GM23338 (cell line): ENCODE results near the gene DACH2. TPM values are rescaled to one million over a fixed set of nuclear protein-coding genes. Genes with fewer than 3 reads are reported as not detected.
A peak's percentile ranks its signal among the peaks of the same experiment; 100 is the strongest.

Experiments used
- ATAC-seq: fragments of 200-7000 bp; cut with Tn5 transposase; 3 replicates; pipeline ENCODE4 v1.9.1; 2020
- DNase-seq: peaks from one replicate; pipeline ENCODE4 v3.0.0-alpha.2; 2015; ENCODE audit warnings: low spot score
- H2AFZ ChIP-seq: fragments of 200-600 bp; sonication (generic); 2 replicates; pipeline ENCODE4 v1.8.0; 2016; ENCODE audit warnings: antibody characterized with exemption, mild to moderate bottlenecking, moderate library complexity
- H3F3A ChIP-seq: fragments of 200-600 bp; sonication (generic); replicated peaks from 2 replicates; pipeline ENCODE4 v1.8.0; 2017; ENCODE audit warnings: antibody characterized with exemption, mixed run types, low read depth
- H3K27ac ChIP-seq: fragments of 200-600 bp; sonication (generic); 2 replicates; pipeline ENCODE4 v1.6.1; 2016; ENCODE audit warnings: low read depth
- H3K27me3 ChIP-seq: fragments of 200-600 bp; sonication (generic); 2 replicates; pipeline ENCODE4 v1.8.0; 2016; ENCODE audit warnings: mild to moderate bottlenecking, mixed run types, moderate library complexity; ENCODE audit not compliant: insufficient read depth
- H3K36me3 ChIP-seq: fragments of 200-600 bp; sonication (generic); 2 replicates; pipeline ENCODE4 v1.8.0; 2016; ENCODE audit warnings: mild to moderate bottlenecking; ENCODE audit not compliant: insufficient read depth
- H3K4me1 ChIP-seq: fragments of 200-600 bp; sonication (generic); 2 replicates; pipeline ENCODE4 v1.8.0; 2016; ENCODE audit warnings: mild to moderate bottlenecking, moderate library complexity; ENCODE audit not compliant: insufficient read depth
- H3K4me2 ChIP-seq: fragments of 200-600 bp; sonication (generic); 2 replicates; pipeline ENCODE4 v1.7.1; 2017; ENCODE audit warnings: mixed run types
- H3K4me3 ChIP-seq: fragments of 200-600 bp; sonication (generic); 2 replicates; pipeline ENCODE4 v1.6.1; 2016; ENCODE audit warnings: mixed run types
- H3K79me2 ChIP-seq: fragments of 200-600 bp; sonication (generic); replicated peaks from 2 replicates; pipeline ENCODE4 v1.8.0; 2017; ENCODE audit warnings: mild to moderate bottlenecking; ENCODE audit not compliant: insufficient read depth
- H3K9me2 ChIP-seq: fragments of 200-600 bp; sonication (generic); 2 replicates; pipeline ENCODE4 v1.8.0; 2017; ENCODE audit not compliant: insufficient read depth
- H4K20me1 ChIP-seq: fragments of 200-600 bp; sonication (generic); replicated peaks from 2 replicates; pipeline ENCODE4 v1.8.0; 2017; ENCODE audit warnings: mild to moderate bottlenecking; ENCODE audit not compliant: insufficient read depth
- H3K27ac Mint-ChIP-seq: 2 replicates; pipeline ENCODE4 v1.8.0; 2020; ENCODE audit warnings: inconsistent platforms, mild to moderate bottlenecking, moderate library complexity, mixed read lengths
- H3K27me3 Mint-ChIP-seq: 3 replicates; pipeline ENCODE4 v1.8.0; 2022; ENCODE audit warnings: low read depth, mild to moderate bottlenecking, moderate library complexity, mixed read lengths, inconsistent platforms; ENCODE audit not compliant: insufficient read depth, poor library complexity
- H3K36me3 Mint-ChIP-seq: 3 replicates; pipeline ENCODE4 v1.8.0; 2021; ENCODE audit warnings: low read depth, mild to moderate bottlenecking, inconsistent platforms, moderate library complexity, mixed read lengths
- H3K4me1 Mint-ChIP-seq: 3 replicates; pipeline ENCODE4 v1.8.0; 2020; ENCODE audit warnings: mild to moderate bottlenecking, inconsistent platforms, mixed read lengths
- H3K4me3 Mint-ChIP-seq: 3 replicates; pipeline ENCODE4 v1.8.0; 2021; ENCODE audit warnings: moderate library complexity, mild to moderate bottlenecking, inconsistent platforms, mixed read lengths
- H3K9me3 Mint-ChIP-seq: 3 replicates; pipeline ENCODE4 v1.8.0; 2020; ENCODE audit warnings: moderate library complexity, mild to moderate bottlenecking, inconsistent platforms, mixed read lengths
- CREB1 ChIP-seq: fragments of 250-450 bp; sonication (Bioruptor Pico); IDR thresholded peaks from 2 replicates; pipeline ENCODE4 v1.5.0; 2020; ENCODE audit warnings: low read depth, mild to moderate bottlenecking, moderate library complexity
- EZH2 ChIP-seq: fragments of 200-600 bp; sonication (generic); IDR thresholded peaks from one replicate; pipeline ENCODE4 v1.8.0; 2017; ENCODE audit warnings: antibody characterized with exemption, mild to moderate bottlenecking, low read depth; ENCODE audit not compliant: unreplicated experiment
- EZH2phosphoT487 ChIP-seq: fragments of 200-600 bp; sonication (generic); IDR thresholded peaks from one replicate; pipeline ENCODE4 v1.8.1; 2018; ENCODE audit warnings: antibody characterized with exemption; ENCODE audit not compliant: unreplicated experiment
- NANOG ChIP-seq: IDR thresholded peaks from 2 replicates; pipeline ENCODE4 v1.6.1; 2016; ENCODE audit warnings: antibody characterized with exemption, borderline replicate concordance
- POLR2AphosphoS5 ChIP-seq: IDR thresholded peaks from 2 replicates; pipeline ENCODE4 v1.6.1; 2016; ENCODE audit warnings: antibody characterized with exemption, low read depth
- STAT1 ChIP-seq: IDR thresholded peaks from one replicate; pipeline ENCODE4 v1.6.1; 2016; ENCODE audit warnings: antibody characterized with exemption; ENCODE audit not compliant: unreplicated experiment
- ZNF114 ChIP-seq: fragments of 250-450 bp; sonication (Bioruptor Pico); IDR thresholded peaks from 2 replicates; pipeline ENCODE4 v1.5.0; 2020; ENCODE audit warnings: mild to moderate bottlenecking, moderate library complexity
- ZNF331 ChIP-seq: fragments of 250-450 bp; sonication (Bioruptor Pico); IDR thresholded peaks from 2 replicates; pipeline ENCODE4 v1.5.0; 2020; ENCODE audit warnings: low read depth, mild to moderate bottlenecking, moderate library complexity
- polyA plus RNA-seq: library from polyadenylated mRNA; unstranded; fragments of >200 nt; fragmentation: Nextera tagmentation; extraction: Ambion mirVana; gene quantifications from 2 replicates; pipeline ENCODE4 v1.2.1, GENCODE V29; 2016
- total RNA-seq: library from RNA; depleted of rRNA; stranded (reverse); fragments of >200 nt; shearing (Covaris generic); gene quantifications from 2 replicates; pipeline ENCODE4 v1.2.3, GENCODE V29; 2014
- TF ChIP-seq, protein P1 (sequence below): fragments of 250-450 bp; sonication (Bioruptor Pico); IDR thresholded peaks from 2 replicates; pipeline ENCODE4 v1.5.0; 2020; ENCODE audit warnings: mild to moderate bottlenecking, moderate library complexity
- TF ChIP-seq, protein P2 (sequence below): IDR thresholded peaks from one replicate; pipeline ENCODE4 v1.6.1; 2018; ENCODE audit warnings: antibody characterized with exemption; ENCODE audit not compliant: unreplicated experiment
- TF ChIP-seq, protein P3 (sequence below): IDR thresholded peaks from 2 replicates; pipeline ENCODE4 v1.6.1; 2016; ENCODE audit warnings: antibody characterized with exemption

DACH2 gene
- total and polyA plus RNA-seq, 2 experiments from 2014 or later, result 2.4 to 4.6 TPM

DNA sequence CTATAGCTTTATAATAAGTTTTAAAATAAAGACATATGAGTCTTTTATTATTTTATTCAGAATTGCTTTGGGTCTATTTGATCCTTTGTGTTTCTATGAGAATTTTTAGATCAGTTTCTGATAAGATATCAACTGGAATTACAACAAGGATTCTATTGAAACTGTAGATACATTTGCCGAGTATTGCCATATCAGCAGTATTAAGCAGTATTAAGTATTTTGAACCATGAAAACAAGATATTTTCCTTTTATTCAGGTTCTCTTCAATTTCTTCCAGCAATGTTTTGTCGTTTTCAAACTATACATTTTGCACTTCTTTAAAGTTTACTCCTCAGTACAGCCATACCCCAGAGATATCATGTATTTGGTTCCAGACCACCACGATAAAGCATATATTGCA, 598.8 kb downstream of the DACH2 start (continued):
- TF ChIP-seq, protein P1, sequence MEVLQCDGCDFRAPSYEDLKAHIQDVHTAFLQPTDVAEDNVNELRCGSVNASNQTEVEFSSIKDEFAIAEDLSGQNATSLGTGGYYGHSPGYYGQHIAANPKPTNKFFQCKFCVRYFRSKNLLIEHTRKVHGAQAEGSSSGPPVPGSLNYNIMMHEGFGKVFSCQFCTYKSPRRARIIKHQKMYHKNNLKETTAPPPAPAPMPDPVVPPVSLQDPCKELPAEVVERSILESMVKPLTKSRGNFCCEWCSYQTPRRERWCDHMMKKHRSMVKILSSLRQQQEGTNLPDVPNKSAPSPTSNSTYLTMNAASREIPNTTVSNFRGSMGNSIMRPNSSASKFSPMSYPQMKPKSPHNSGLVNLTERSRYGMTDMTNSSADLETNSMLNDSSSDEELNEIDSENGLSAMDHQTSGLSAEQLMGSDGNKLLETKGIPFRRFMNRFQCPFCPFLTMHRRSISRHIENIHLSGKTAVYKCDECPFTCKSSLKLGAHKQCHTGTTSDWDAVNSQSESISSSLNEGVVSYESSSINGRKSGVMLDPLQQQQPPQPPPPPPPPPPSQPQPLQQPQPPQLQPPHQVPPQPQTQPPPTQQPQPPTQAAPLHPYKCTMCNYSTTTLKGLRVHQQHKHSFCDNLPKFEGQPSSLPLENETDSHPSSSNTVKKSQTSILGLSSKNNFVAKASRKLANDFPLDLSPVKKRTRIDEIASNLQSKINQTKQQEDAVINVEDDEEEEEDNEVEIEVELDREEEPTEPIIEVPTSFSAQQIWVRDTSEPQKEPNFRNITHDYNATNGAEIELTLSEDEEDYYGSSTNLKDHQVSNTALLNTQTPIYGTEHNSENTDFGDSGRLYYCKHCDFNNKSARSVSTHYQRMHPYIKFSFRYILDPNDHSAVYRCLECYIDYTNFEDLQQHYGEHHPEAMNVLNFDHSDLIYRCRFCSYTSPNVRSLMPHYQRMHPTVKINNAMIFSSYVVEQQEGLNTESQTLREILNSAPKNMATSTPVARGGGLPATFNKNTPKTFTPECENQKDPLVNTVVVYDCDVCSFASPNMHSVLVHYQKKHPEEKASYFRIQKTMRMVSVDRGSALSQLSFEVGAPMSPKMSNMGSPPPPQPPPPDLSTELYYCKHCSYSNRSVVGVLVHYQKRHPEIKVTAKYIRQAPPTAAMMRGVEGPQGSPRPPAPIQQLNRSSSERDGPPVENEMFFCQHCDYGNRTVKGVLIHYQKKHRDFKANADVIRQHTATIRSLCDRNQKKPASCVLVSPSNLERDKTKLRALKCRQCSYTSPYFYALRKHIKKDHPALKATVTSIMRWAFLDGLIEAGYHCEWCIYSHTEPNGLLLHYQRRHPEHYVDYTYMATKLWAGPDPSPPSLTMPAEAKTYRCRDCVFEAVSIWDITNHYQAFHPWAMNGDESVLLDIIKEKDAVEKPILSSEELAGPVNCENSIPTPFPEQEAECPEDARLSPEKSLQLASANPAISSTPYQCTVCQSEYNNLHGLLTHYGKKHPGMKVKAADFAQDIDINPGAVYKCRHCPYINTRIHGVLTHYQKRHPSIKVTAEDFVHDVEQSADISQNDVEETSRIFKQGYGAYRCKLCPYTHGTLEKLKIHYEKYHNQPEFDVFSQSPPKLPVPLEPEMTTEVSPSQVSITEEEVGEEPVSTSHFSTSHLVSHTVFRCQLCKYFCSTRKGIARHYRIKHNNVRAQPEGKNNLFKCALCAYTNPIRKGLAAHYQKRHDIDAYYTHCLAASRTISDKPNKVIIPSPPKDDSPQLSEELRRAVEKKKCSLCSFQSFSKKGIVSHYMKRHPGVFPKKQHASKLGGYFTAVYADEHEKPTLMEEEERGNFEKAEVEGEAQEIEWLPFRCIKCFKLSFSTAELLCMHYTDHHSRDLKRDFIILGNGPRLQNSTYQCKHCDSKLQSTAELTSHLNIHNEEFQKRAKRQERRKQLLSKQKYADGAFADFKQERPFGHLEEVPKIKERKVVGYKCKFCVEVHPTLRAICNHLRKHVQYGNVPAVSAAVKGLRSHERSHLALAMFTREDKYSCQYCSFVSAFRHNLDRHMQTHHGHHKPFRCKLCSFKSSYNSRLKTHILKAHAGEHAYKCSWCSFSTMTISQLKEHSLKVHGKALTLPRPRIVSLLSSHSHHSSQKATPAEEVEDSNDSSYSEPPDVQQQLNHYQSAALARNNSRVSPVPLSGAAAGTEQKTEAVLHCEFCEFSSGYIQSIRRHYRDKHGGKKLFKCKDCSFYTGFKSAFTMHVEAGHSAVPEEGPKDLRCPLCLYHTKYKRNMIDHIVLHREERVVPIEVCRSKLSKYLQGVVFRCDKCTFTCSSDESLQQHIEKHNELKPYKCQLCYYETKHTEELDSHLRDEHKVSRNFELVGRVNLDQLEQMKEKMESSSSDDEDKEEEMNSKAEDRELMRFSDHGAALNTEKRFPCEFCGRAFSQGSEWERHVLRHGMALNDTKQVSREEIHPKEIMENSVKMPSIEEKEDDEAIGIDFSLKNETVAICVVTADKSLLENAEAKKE, result no peak
- TF ChIP-seq, protein P2, sequence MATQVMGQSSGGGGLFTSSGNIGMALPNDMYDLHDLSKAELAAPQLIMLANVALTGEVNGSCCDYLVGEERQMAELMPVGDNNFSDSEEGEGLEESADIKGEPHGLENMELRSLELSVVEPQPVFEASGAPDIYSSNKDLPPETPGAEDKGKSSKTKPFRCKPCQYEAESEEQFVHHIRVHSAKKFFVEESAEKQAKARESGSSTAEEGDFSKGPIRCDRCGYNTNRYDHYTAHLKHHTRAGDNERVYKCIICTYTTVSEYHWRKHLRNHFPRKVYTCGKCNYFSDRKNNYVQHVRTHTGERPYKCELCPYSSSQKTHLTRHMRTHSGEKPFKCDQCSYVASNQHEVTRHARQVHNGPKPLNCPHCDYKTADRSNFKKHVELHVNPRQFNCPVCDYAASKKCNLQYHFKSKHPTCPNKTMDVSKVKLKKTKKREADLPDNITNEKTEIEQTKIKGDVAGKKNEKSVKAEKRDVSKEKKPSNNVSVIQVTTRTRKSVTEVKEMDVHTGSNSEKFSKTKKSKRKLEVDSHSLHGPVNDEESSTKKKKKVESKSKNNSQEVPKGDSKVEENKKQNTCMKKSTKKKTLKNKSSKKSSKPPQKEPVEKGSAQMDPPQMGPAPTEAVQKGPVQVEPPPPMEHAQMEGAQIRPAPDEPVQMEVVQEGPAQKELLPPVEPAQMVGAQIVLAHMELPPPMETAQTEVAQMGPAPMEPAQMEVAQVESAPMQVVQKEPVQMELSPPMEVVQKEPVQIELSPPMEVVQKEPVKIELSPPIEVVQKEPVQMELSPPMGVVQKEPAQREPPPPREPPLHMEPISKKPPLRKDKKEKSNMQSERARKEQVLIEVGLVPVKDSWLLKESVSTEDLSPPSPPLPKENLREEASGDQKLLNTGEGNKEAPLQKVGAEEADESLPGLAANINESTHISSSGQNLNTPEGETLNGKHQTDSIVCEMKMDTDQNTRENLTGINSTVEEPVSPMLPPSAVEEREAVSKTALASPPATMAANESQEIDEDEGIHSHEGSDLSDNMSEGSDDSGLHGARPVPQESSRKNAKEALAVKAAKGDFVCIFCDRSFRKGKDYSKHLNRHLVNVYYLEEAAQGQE, result no peak
- TF ChIP-seq ZNF114 (CRISPR knock-in tag), result no peak

DNA sequence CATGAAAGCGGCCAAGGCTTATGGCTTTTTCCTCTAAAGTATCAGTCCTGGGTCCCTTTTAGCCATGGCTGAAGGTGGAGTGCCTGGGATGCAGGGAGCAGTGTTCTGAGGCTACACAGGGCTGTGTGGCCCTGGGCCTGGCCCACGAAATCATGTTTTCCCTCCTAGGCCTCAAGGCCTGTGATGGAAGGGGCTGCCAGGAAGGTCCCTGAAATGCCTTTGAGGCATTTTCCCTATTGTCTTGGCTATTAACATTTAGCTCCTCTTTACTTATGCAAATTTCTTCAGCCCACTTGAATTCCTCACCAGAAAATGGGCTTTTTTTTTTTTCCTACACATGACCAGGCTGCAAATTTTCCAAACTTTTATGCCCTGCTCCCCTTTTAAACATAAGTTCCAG, 657.0 kb downstream of the DACH2 start:
- peaks cover 4% of the 10 kb centered on the region; the same call in 1 of the 2 replicates for H3K36me3 ChIP-seq
- no peaks in the 10 kb centered on the region for H3F3A ChIP-seq
- peak; percentile 51 for DNase-seq
- no peaks in the 10 kb centered on the region for H3K27me3 ChIP-seq
- peaks cover 19% of the 10 kb centered on the region for H3K9me3 Mint-ChIP-seq
- peak overlapping the region; percentile 72; the same call in 1 of the 2 replicates for H3K27ac ChIP-seq
- H3K36me3 Mint-ChIP-seq, result peaks cover 21% of the 10 kb centered on the region
- no peaks in the 10 kb centered on the region for H3K9me2 ChIP-seq
- no peak overlapping the region for H3K4me2 ChIP-seq
- H3K27ac Mint-ChIP-seq, result no peak overlapping the region
- H3K27me3 Mint-ChIP-seq, result no peaks in the 10 kb centered on the region
- peaks cover 14% of the 10 kb centered on the region for H3K4me1 Mint-ChIP-seq
- no peak overlapping the region for H3K4me3 Mint-ChIP-seq
- no peaks in the 10 kb centered on the region for H4K20me1 ChIP-seq
- peak; percentile 39; the same call in 2 of the 3 replicates for ATAC-seq
- H3K79me2 ChIP-seq, result no peaks in the 10 kb centered on the region
- no peak overlapping the region for H2AFZ ChIP-seq
- H3K4me3 ChIP-seq, result no peak overlapping the region
- peaks cover 10% of the 10 kb centered on the region; the same call in 1 of the 2 replicates for H3K4me1 ChIP-seq
- TF ChIP-seq, protein P3, sequence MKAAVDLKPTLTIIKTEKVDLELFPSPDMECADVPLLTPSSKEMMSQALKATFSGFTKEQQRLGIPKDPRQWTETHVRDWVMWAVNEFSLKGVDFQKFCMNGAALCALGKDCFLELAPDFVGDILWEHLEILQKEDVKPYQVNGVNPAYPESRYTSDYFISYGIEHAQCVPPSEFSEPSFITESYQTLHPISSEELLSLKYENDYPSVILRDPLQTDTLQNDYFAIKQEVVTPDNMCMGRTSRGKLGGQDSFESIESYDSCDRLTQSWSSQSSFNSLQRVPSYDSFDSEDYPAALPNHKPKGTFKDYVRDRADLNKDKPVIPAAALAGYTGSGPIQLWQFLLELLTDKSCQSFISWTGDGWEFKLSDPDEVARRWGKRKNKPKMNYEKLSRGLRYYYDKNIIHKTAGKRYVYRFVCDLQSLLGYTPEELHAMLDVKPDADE, result no peak
- no peak for TF ChIP-seq STAT1
- no peak for TF ChIP-seq ZNF331
- TF ChIP-seq ZNF114 (CRISPR knock-in tag), result no peak
- TF ChIP-seq NANOG, result no peak
- TF ChIP-seq, protein P2, result no peak
- no peak for TF ChIP-seq EZH2
- no peak for TF ChIP-seq CREB1
- TF ChIP-seq EZH2phosphoT487, result no peak
- no peak for TF ChIP-seq POLR2AphosphoS5
